GM20431 (cell line): Measurements from ENCODE around the gene NOP10.

Experiments used
- in situ Hi-C: fragments of 300-500 bp; cut with MseI, MboI; formaldehyde crosslinking; loops from one replicate; pipeline ENCODE4 v1.15.0; 2020; ENCODE audit warnings: low sequenced_read_pairs; ENCODE audit not compliant: unreplicated experiment

Gene NOP10

GRCh38 chr15:34336231-34336990, 6.5 kb downstream of the NOP10 start:
- in situ Hi-C loops, result no loop called here

DNA sequence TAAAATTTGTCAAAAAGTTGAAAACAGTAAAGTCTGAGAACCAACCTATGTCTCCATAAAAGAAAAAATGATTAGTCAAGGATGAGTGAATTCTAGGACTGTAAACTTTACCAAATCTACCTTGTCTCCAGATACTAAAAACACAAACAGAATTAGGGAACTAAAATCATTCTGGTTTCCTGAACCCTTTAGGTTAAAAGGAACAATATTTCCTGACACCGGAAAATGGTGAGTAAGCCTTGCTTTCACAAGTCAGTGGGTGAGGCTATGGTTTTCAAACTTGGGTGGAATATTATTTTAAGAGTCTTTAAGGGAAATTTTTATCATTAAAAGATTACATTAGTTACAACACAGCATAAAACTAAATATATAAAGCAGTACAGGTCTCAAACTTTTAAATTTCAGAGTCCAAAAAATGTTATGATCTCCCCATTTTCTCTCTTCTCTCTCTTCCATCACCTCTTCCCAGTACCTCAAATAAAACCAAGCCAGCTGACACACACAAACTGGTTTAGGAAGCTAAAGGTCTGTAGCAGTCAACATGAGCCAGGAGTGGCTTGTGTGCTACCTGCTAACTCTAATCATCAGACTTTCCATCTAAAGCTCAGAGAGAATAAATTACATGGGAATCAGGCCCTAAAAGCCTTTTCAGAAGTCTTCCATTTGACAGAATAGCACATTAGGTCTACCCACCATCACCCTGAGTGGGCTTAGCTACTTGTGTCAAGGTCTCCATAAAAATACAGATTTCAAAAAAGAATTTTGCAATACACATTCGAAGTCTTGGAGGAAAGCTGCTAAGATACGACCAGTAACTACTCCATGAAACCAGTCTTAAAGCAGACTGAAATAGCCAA, 7.5 kb downstream of the NOP10 start:
- in situ Hi-C loops, result no loop called here

- in situ Hi-C loops, result no loop called here
These were observed 8.3 kb downstream of the NOP10 start for GRCh38 chr15:34334672-34335071.

DNA sequence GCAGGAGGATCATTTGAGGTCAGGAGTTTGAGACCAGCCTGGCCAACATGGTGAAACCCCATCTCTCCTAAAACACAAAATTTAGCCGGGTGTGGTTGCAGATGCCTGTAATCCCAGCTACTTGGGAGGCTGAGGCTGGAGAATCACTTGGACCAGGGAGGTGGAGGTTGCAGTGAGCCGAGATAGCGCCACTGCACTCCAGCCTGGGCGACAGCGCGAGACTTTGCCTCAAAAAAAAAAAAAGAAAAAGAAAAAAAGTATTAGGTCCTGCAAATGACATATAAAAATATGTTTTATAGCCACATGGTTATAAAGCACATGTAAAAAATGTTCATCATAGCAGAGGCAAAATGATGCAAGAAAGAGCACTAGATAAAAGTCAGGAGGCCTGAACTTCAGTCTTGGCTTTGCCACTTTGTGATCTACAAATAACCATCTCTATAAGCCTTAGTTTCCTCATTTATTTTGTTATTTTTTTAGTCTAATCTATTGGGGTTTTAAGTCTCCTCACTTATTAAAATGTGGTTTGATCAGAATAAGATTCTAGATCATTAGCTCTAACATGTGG, 10.3 kb downstream of the NOP10 start:
- in situ Hi-C loops, result no loop called here

DNA sequence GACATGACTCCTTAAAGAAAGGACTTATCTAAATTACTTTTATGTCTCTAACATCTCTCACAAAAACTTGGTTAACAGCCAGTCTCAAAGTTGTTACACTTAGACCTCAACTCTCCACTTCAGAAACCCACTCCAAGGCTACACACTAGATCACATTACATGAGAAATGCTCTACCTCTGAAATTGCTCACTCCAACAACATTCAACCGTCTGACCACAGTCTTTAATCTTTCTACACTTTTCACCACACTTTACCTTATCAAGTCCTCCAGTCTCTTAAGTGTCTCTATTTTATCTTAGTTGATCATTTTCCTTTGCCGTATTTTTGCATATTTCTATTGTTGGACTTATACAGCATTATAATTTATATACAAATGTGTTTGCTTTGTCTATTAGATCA, 11.1 kb downstream of the NOP10 start:
- in situ Hi-C loops, result no loop called here

DNA sequence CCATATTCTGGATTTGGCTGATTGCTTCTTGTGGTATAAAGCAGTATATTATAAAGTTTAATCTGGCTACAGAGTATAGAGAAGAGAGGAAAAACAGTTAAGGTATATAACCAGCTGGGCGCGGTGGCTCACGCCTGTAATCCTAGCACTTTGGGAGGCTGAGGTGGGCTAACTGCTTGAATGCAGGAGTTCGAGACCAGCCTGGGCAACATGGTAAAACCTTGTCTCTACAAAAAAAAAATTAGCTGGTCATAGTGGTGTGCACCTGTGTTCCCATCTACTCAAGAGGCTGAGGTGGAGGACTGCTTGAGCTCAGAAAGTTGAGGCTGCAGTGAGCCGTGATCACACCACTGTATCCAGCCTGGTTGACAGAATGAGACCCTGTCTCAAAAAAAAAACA, 12.7 kb downstream of the NOP10 start:
- in situ Hi-C loops, result no loop called here

GRCh38 chr15:34329006-34329405, 13.9 kb downstream of the NOP10 start:
- in situ Hi-C loops, result no loop called here

DNA sequence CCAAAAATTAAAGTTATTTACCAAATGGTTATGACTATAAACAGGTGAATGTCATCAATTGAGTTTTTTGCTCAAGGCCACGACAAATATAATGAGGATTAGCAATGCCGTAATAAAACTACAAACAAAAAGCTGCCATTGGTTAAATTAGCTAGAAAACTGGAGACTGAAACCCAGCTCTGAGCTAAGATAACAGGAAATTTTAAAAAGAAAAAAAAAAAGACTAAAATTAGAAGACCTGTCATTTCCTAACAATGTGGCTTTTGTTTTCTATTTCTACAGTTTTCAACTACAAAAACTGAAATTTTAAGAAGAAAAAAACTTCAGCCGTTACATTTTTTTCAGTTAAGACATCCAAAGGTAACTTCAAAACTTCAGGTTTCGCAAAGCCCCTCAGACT, 15.0 kb downstream of the NOP10 start:
- in situ Hi-C loops, result no loop called here

DNA sequence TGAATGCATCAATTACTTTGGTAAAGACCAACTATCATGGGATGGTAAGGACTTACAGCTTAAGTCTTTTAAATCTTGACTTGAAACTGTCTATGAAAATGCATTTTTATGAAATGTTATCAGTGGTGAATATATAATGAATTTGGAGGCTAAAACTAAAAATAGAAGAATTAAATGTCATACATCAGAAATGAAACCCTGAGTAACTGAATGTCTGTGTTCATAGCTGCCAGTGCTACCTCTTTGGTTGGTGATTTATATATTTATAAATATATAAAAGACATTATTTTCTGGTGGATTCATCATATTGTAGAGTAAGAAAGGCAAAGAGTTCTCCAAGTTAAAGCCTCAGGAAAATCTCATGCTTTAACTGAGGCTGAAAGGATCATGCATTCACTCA, 17.6 kb downstream of the NOP10 start:
- in situ Hi-C loops, result no loop called here

- in situ Hi-C loops, result no loop called here
These were observed 18.0 kb downstream of the NOP10 start for GRCh38 chr15:34324933-34325332.

DNA sequence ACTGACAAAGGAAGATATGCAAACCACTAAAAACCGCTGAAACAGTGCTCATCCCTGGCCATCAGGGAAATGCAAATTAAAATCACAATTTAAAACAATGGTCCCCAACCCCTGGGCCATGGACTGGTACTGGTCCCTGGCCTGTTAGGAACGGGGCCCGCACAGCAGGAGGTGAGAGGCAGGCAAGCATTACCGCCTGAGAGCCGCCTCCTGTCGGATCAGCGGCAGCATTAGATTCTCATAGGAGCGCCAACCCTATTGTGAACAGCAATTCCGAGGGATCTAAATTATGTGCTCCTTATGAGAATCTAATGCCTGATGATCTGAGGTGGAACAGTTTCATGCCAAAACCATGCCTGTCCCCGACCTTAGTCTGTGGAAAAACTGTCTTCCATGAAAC, 19.7 kb downstream of the NOP10 start:
- in situ Hi-C loops, result no loop called here

DNA sequence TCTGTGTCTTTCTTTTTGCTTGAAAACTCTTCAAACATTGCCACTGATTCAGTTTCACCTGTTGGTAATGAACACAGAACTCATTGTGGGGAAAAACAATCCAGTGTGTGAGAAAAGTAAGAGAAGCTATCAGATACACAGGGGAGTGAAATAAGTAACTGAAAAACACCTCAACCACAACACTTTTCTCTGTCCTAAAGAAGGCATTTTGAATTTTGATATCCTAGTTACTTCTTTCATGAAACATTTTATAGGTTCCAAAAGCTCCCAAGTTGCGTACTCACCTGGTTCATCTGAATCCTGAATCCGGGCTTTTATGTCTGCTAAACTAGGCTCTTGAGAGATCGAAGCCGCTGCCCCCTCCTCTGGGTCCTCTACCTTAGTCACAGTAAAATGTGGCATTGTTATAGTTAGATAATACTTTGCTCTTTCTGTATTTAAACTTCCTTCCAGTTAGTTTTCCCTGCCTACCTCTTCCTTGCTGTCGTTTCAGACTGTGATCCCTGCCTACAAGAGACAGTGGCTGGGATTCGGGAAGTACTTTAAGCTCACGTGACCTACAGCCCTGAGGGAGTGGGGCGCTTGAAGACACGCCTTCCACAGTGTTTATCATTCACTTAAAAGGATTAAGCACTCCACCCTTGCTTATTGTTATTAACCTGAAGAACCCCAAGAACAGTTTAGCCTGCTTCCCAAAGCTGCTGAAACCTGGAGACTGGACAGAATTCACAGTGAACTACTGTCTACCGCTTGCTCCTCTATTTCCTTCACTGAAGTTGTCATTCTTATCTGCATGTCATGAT, 24.5 kb downstream of the NOP10 start:
- in situ Hi-C loops, result no loop called here

DNA sequence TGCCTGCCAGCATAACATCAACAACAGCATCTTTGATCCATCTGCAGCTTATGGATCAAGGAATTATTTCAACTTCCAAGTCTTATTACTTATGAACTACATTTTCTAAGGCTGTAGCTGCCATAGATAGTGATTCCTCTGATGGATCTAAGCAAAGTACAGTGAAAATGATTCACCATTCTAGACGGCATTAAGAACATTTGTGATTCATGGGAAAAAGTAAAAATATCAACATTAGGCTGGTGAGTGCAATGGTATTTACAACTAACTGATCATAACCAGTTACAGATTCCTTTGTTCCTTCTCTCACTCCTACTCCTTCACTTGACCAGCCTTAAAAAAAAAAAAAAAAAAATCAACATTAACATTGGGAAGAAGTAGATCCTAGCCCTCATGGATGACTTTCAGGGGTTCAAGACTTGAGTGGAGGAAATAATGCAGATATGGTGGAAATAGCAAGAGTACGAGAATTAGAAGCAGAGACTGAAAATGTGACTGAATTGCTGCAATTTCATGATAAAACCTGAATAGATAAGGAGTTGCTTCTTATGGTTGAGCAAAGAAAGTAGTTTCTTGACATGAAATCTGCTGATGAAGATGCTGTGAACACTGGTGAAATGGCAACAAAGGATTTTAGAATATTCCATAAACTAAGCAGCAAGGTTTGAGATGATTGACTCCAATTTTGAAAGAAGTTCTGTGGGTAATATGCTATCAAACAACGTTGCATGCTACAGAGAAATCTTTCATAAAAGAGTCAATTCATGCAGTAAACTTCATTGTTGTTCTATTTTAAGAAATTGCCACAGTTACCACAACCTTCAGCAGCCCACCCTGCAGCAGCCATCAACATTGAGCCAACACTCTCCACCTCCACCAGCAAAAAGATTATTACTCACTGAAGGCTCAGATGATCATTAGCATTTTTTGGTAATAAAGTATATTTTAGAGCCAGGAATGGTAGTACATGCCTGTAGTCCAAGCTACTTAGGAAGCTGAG, 28.1 kb downstream of the NOP10 start:
- in situ Hi-C loops, result no loop called here

- in situ Hi-C loops, result no loop called here
These were observed 31.4 kb downstream of the NOP10 start for GRCh38 chr15:34311563-34311962.

DNA sequence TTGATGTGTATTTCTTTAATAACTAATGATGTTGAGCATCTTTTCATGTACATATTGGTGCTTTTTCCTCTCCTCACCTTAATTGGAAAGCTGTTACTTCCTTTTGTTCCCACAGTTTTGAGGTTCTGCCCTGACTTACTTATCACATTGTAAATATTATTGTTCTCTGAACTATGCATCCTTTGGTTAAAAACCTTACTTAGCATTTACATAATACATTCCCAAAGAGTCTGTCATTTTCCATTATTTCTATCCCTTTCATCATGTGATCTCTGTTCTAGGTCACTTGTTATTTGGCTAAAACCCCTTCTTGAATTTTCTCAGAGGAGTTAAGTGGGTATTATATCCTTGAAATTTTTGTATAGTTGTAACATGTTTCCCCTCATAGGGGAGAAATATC, 38.3 kb downstream of the NOP10 start:
- in situ Hi-C loops, result no loop called here

- in situ Hi-C loops, result no loop called here
These were observed 41.9 kb downstream of the NOP10 start for GRCh38 chr15:34301058-34301457.

- in situ Hi-C loops, result no loop called here
These were observed 45.9 kb downstream of the NOP10 start for GRCh38 chr15:34297059-34297458.

GRCh38 chr15:34292621-34293020, 50.3 kb downstream of the NOP10 start:
- in situ Hi-C loops, result no loop called here
